ENCODE data around the gene PPP6R2. TPM values are rescaled to one million over a fixed set of nuclear protein-coding genes. Genes with fewer than 3 reads are reported as not detected.

PPP6R2 gene
- total RNA-seq, 1 experiment from 2014 or later: 47.8 TPM

- Mint-ChIP-seq H3K9me3 (no peaks in the 10 kb centered on the region), H3K36me3 (no peaks in the 10 kb centered on the region), H3K4me1 (peaks cover 13% of the 10 kb centered on the region), H3K4me3 (no peak overlapping the region), H3K27ac (no peak overlapping the region), H3K27me3 (ENCODE audit: low read depth) (no peaks in the 10 kb centered on the region; the same call in 1 of the 2 replicates)
- ATAC-seq: no peak
- TF ChIP-seq ZSCAN18 (CRISPR knock-in tag; IDR thresholded peaks at IDR 0.05) (no peak), MYBL2 (CRISPR knock-in tag; IDR thresholded peaks at IDR 0.05) (no peak), ZBTB43 (CRISPR knock-in tag; IDR thresholded peaks at IDR 0.05) (no peak), ESRRA (CRISPR knock-in tag; IDR thresholded peaks at IDR 0.05; ENCODE audit: borderline replicate concordance) (no peak)
- TF ChIP-seq, protein P1, sequence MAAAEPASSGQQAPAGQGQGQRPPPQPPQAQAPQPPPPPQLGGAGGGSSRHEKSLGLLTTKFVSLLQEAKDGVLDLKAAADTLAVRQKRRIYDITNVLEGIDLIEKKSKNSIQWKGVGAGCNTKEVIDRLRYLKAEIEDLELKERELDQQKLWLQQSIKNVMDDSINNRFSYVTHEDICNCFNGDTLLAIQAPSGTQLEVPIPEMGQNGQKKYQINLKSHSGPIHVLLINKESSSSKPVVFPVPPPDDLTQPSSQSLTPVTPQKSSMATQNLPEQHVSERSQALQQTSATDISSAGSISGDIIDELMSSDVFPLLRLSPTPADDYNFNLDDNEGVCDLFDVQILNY (CRISPR knock-in tag; IDR thresholded peaks at IDR 0.05): no peak
- TF ChIP-seq, protein P2, sequence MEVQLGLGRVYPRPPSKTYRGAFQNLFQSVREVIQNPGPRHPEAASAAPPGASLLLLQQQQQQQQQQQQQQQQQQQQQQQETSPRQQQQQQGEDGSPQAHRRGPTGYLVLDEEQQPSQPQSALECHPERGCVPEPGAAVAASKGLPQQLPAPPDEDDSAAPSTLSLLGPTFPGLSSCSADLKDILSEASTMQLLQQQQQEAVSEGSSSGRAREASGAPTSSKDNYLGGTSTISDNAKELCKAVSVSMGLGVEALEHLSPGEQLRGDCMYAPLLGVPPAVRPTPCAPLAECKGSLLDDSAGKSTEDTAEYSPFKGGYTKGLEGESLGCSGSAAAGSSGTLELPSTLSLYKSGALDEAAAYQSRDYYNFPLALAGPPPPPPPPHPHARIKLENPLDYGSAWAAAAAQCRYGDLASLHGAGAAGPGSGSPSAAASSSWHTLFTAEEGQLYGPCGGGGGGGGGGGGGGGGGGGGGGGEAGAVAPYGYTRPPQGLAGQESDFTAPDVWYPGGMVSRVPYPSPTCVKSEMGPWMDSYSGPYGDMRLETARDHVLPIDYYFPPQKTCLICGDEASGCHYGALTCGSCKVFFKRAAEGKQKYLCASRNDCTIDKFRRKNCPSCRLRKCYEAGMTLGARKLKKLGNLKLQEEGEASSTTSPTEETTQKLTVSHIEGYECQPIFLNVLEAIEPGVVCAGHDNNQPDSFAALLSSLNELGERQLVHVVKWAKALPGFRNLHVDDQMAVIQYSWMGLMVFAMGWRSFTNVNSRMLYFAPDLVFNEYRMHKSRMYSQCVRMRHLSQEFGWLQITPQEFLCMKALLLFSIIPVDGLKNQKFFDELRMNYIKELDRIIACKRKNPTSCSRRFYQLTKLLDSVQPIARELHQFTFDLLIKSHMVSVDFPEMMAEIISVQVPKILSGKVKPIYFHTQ (CRISPR knock-in tag; IDR thresholded peaks at IDR 0.05): no peak
- DNase-seq (ENCODE audit: low spot score): no peak
- POLR2A ChIA-PET: no interaction called here
- CTCF ChIA-PET: interaction anchor here (1.1 kb wide), 1 partner anchor 30 kb away, joined by 4 read pairs; no protein-coding TSS in a partner anchor
These were observed 31.3 kb upstream of the PPP6R2 start for GRCh38 chr22:50311606-50312351.

GRCh38 chr22:50312371-50312770 is 30.8 kb upstream of the PPP6R2 start:
- Mint-ChIP-seq H3K27me3 (ENCODE audit: low read depth) (no peaks in the 10 kb centered on the region; the same call in 1 of the 2 replicates), H3K4me3 (no peak overlapping the region), H3K4me1 (peaks cover 13% of the 10 kb centered on the region), H3K36me3 (no peaks in the 10 kb centered on the region), H3K27ac (no peak overlapping the region), H3K9me3 (no peaks in the 10 kb centered on the region)
- ATAC-seq (no peak), DNase-seq (ENCODE audit: low spot score) (no peak)
- CTCF ChIA-PET: no interaction called here
- TF ChIP-seq CREB1 (CRISPR knock-in tag; IDR thresholded peaks at IDR 0.05): no peak
- POLR2A ChIA-PET: no interaction called here

GRCh38 chr22:50313021-50313420 is 30.1 kb upstream of the PPP6R2 start:
- ATAC-seq: no peak
- Mint-ChIP-seq H3K9me3 (no peaks in the 10 kb centered on the region), H3K27ac (no peak overlapping the region), H3K4me3 (no peak overlapping the region), H3K36me3 (no peaks in the 10 kb centered on the region), H3K4me1 (peaks cover 13% of the 10 kb centered on the region), H3K27me3 (ENCODE audit: low read depth) (no peaks in the 10 kb centered on the region; the same call in 1 of the 2 replicates)
- ChIA-PET POLR2A (no interaction called here), CTCF (interaction anchor here (0.7 to 0.9 kb wide), 2 partner anchors 9 to 40 kb away, joined by 3 to 4 read pairs; no protein-coding TSS in a partner anchor)
- DNase-seq (ENCODE audit: low spot score): no peak
- TF ChIP-seq TCF7 (CRISPR knock-in tag; IDR thresholded peaks at IDR 0.05; ENCODE audit: low read depth) (no peak), MXD4 (CRISPR knock-in tag; IDR thresholded peaks at IDR 0.05; ENCODE audit: borderline replicate concordance) (no peak)

DNA sequence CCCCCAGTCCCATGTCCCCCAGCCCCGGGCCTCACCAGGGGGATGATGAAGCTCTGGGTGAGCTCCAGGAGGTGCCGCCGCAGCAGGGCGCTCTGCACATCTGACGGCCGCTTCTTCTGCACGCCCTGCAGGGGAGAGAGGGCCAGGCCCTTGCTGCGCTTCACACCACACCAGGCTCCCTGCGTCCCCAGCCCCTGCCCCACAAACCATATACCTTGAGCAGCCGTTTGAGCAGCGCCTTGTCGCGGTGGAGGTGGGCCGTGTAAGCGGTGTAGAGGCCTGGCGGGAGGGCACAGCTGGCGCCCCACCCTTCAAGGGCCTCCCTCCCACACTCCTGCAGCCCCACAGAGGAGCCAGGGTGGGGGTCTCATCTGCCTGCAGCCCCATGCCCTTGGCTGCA is 29.5 kb upstream of the PPP6R2 start:
- Mint-ChIP-seq H3K27ac (no peak overlapping the region), H3K9me3 (no peaks in the 10 kb centered on the region), H3K27me3 (ENCODE audit: low read depth) (no peaks in the 10 kb centered on the region; the same call in 1 of the 2 replicates), H3K4me1 (peaks cover 11% of the 10 kb centered on the region), H3K4me3 (no peak overlapping the region), H3K36me3 (no peaks in the 10 kb centered on the region)
- ChIA-PET POLR2A (no interaction called here), CTCF (interaction anchor here (0.7 to 0.9 kb wide), 2 partner anchors 23 to 40 kb away, joined by 3 read pairs; no protein-coding TSS in a partner anchor)
- no peak for DNase-seq (ENCODE audit: low spot score)
- no peak for ATAC-seq
- TF ChIP-seq MAX (CRISPR knock-in tag; IDR thresholded peaks at IDR 0.05) (no peak), MXD4 (CRISPR knock-in tag; IDR thresholded peaks at IDR 0.05; ENCODE audit: borderline replicate concordance) (no peak), SMAD3 (CRISPR knock-in tag; IDR thresholded peaks at IDR 0.05; ENCODE audit: borderline replicate concordance) (no peak), ZSCAN18 (CRISPR knock-in tag; IDR thresholded peaks at IDR 0.05) (no peak), JAZF1 (CRISPR knock-in tag; IDR thresholded peaks at IDR 0.05) (no peak), ZNF512 (CRISPR knock-in tag; IDR thresholded peaks at IDR 0.05; ENCODE audit: borderline replicate concordance) (no peak)
- TF ChIP-seq, protein P3, sequence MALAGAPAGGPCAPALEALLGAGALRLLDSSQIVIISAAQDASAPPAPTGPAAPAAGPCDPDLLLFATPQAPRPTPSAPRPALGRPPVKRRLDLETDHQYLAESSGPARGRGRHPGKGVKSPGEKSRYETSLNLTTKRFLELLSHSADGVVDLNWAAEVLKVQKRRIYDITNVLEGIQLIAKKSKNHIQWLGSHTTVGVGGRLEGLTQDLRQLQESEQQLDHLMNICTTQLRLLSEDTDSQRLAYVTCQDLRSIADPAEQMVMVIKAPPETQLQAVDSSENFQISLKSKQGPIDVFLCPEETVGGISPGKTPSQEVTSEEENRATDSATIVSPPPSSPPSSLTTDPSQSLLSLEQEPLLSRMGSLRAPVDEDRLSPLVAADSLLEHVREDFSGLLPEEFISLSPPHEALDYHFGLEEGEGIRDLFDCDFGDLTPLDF (CRISPR knock-in tag; IDR thresholded peaks at IDR 0.05): no peak
